ENCODE data around the gene CELF1.

CELF1 gene

DNA sequence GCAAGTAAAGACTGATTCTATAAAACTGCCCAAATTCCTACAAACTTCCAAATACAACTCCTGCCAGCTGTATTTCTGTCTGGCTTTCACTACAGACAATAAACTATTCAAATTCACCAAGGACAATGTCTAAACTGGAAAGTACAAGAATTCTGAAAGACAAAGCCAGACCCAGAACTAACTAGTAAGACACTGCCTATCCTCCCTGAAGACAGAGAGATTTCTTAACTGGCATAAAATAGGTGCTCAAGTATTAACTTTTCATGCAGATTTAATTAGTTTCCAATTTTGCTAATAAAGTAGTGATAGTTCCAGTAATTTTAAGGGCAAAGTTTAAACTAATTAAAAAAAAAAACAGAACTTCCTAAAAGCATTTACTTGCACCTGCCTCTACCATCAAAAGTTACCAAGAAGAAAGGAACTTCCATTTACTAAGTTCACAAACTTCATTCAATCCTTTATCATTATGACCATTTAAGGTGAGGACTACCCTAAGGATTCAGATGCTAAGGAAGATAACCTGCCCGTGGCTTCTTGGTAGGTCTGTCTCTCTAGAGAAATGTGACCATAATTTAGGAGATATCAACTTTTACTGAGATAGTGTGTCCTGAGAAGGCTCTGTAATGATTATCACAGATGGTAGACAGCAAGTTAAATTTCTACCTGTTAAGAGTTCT, 45.2 kb downstream of the CELF1 start:
- no peak for DNase-seq

GRCh38 chr11:47506795-47507562, 46.0 kb downstream of the CELF1 start:
- no peak for DNase-seq

GRCh38 chr11:47506373-47506772, 46.6 kb downstream of the CELF1 start:
- DNase-seq, result no peak

DNA sequence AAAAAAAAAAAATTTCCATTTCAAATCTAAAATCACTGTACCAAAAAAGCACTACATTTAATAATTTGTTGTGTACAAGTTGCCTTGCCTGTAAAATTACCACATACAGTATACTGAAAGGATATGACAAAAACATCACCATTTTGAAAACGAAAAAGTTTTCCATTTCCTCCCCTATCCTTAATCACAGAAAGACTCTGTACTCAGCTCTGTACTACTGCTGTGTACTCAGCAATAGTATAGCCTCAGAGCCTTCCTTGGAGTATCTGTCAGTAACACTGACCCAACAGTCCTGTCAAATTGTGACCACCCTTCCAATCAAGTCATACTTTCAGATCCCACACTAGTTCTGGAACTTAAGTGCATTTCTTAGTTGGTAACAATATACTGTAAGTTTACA, 48.0 kb downstream of the CELF1 start:
- DNase-seq, result no peak

- DNase-seq, result no peak
Measured at GRCh38 chr11:47503227-47503626, 49.7 kb downstream of the CELF1 start.

DNA sequence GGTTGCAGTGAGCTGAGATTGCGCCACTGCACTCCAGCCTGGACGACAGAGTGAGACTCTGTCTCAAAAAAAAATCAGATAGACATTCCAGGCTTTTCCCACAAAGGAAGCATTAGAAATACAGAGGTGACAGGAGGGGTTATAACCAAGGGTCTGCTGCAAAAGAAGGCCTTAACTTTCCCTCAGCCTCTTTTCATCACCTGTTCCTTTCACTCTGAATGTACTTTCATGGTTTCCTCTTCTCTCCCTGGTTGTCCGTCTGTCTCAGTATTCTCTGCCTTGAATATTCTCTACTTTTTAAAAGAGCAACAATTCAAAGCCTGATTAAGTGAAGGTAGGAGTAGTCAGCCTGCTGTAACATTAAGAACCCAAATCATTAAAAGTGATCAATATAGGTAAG, 50.2 kb downstream of the CELF1 start:
- DNase-seq, result no peak

- DNase-seq, result no peak
Measured at GRCh38 chr11:47501101-47501500, 51.8 kb downstream of the CELF1 start.

DNA sequence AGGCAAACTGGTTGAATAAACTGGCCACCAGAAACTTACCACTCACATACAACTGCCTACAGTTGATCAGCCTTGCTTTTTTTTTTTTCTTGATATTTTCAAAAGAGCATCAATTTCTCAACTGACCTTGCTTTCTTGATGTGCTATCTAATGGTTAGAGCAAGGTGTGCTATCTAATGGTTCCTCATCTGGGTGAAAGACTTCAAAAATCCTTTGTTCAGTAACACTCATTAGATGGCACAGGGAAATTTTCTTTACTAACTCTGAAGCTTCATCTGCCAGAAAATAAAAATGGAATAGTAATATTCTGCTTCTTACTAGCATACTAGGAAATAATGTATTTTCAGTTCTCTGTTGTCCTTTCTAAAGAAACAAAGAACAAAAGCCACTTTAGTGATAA, 52.8 kb downstream of the CELF1 start:
- no peak for DNase-seq

DNA sequence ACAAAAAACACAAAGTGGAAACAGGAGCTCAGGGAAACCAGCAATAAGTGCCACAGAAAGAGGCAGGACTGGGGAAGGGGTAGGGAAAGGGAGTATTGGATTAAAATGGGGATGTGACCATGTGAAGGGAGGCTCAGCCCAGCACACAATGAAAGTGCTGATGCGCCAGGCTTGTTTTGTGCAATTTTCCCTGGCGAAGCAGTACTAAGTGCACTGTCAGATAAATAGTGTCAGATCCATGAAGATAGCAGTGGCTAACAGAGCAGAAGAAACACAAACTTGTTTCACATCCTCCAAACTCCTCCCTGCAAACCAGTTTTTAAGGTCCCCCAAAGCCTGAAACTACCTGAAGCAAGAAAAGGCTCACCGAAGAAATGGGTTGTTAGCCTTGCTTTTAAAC, 53.3 kb downstream of the CELF1 start:
- DNase-seq, result no peak

- DNase-seq, result no peak
Measured at GRCh38 chr11:47499161-47499560, 53.8 kb downstream of the CELF1 start.

- no peak for DNase-seq
Measured at GRCh38 chr11:47498584-47499152, 54.3 kb downstream of the CELF1 start.

DNA sequence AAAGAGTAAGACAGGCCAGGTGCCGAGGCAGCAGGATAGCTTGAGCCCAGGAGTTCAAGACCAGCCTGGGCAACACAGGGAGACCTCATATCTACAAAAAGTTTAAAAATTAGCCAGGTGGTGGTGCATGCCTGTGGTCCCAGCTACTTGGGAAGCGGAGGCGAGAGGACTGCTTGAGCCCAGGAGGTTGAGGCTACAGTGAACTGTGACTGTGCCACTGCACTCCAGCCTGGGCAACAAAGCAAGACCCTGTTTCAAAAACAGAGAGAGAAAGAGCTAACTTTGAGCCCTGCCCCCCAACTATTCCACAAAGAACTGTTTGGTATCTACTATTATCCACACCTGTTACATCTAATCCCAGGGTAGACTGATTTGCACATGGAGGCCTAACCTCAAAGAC, 54.8 kb downstream of the CELF1 start:
- DNase-seq, result no peak

- no peak for DNase-seq
Measured at GRCh38 chr11:47496808-47497207, 56.1 kb downstream of the CELF1 start.

DNA sequence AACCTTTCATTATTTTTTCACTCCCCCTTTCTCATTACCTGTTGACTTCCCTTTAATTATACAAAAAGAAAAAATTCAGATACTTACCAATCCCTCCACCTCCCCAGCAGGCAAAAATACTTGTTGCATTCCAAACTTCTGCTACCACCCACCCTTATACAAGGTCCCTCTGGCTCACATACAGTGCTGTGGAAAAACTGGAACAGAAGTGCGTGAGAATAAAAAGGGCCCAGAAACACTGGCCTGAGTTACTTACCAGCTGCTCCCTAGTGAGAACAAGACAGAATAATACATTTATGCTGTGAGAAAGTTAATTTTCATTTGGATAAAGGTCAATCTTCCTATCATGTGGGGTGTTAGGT, 57.1 kb downstream of the CELF1 start:
- DNase-seq, result no peak

DNA sequence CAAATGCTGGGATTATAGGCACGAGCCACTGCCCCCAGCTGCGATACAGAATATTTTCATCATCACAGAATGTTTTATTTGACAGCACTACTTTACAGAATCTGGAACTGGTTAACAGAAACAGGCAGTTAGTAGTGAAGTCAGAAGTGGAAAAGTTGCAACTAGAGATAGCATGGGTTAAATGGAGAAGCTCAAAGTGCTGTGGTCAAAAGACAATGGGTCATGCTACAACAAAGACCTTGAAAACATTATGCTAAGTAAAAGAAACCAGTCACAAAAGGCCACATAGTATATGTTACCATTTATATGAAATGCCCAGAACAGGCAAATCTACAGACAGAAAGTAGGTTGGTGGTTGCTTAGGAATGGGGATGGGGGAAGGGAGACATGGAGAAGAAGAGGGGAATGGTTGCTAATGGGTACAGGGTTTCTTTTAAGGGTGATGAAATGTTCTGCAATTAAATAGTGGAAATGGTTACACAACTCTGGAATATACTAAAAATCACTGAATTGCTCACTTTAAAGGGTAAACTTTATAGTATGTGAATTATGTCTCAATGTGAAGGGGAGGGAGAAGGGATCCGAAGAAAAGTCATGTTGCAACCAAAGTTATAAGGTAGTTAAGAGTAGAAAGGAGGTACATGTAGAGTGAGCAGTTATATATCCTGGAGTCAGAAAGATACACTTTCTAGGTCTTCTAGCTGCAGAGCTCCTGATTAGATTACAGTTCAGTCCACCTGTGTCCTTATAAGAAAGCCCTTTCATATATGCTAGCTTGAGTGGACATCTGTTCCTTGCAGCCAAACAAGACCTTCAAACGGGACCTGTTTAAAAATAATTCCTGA, 57.7 kb downstream of the CELF1 start:
- no peak for DNase-seq

DNA sequence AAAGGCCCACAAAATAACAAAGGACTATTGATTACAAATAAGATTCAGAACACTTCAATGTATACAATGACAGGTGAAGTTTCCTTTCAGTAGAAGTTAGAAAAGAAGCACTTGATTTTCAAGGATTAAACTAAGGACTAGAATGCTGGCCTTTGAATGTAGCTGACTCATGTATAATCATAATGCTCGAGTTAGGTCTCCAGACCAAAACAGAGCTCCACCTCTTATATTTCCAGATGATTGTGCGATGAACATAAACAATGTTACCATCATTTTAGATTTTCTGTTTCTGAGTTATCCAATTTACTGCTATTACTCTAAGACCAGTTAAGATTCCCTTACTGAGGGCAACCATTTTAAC, 63.6 kb downstream of the CELF1 start:
- no peak for DNase-seq

DNA sequence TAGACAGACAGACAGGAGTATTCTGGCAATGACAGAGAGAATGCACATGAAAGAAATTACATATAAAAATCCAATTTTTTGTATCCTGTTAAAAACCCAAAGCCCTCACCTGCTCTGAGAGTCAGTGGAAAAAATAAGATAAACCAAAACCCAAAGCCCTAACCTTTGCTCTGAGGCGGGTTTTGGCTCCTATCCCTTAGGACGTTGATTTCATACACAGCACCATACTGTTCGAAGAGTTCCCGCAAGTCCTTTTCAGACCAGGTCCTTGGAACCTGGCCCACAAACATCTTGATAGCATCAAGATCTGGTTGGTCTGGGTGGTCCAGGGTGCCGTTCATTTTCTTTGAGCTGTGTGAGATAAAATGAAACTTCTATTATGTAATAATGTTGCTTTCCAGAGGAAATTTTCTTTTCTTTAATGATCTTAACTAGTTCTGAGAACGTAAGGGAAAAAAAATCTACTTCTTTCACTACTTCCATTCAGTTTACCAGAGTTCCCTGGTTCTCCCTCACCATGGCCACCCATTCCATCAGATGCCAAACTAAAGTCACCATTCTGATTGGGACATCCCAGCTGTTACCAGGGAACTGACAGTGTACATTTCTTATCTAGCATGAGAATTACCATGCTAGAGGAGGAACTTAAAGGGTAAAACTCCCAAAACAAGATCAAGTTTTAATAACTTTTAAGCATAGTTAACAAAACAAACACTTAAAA, 64.1 kb downstream of the CELF1 start:
- no peak for DNase-seq

GRCh38 chr11:47488111-47488510, 64.8 kb downstream of the CELF1 start:
- DNase-seq, result no peak

DNA sequence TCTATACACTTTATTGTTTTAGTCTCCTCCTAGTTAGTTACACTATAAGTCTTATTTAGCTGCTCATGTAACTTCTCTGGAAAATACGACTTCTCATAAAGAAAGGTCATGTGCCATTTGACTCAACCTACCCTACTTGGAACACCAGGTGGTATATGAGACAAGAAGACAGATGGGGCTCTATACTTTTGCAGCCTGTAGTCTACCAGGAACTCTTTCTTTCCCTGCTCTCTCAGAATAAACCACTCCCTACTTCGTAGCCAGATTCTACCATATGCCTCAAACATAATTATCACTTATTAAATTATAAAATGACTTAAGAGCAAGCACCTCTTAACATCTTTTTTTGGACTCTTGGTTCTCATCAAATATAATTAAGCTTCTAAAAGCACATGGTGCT, 65.5 kb downstream of the CELF1 start:
- no peak for DNase-seq

- no peak for DNase-seq
Measured at GRCh38 chr11:47485107-47485506, 67.8 kb downstream of the CELF1 start.

DNA sequence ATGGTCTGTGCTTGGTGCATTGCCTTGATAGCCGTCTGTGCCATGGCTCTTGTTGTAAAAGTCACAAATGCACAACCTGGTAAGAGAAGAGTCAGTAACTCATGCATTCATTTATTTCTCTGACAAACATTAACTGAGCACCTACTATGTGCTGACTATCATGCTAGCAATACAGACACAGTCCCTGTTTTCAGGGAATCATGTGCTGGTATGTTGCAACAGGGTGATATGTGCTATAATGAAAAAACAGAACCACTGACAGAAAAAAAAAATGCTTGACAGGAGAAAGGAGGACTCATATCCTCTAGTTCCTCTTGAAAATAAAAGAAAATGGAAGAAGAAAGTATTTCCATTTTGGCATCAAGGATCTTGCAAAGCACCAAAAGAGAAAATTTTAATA, 69.5 kb downstream of the CELF1 start:
- DNase-seq, result no peak

- DNase-seq, result no peak
Measured at GRCh38 chr11:47480762-47481161, 72.2 kb downstream of the CELF1 start.
